ENCODE data around the gene SDCCAG8. TPM values are rescaled to one million over a fixed set of nuclear protein-coding genes. Genes with fewer than 3 reads are reported as not detected.

SDCCAG8 gene
- total RNA-seq, 4 donors from 2014 or later: 30.3 to 131 (median 55.4) TPM

GRCh38 chr1:243440406-243440805 is 184.6 kb downstream of the SDCCAG8 start:
- no peaks in the 10 kb centered on the region for H3K4me1 ChIP-seq
- no peak for DNase-seq
- TF ChIP-seq CTCF (IDR thresholded peaks at IDR 0.05) (no peak), POLR2A (IDR thresholded peaks at IDR 0.05) (no peak)
- no peaks in the 10 kb centered on the region for H3K9me3 ChIP-seq
- no peaks in the 10 kb centered on the region for H3K36me3 ChIP-seq
- no peaks in the 10 kb centered on the region for H3K27me3 ChIP-seq
- no peak overlapping the region for H3K27ac ChIP-seq
- H3K4me3 ChIP-seq: no peak overlapping the region

- Histone ChIP-seq H3K36me3 (no peaks in the 10 kb centered on the region), H3K4me3 (no peak overlapping the region), H3K27me3 (no peaks in the 10 kb centered on the region), H3K27ac (no peak overlapping the region), H3K4me1 (no peaks in the 10 kb centered on the region), H3K9me3 (no peaks in the 10 kb centered on the region)
- DNase-seq: no peak
- TF ChIP-seq CTCF (IDR thresholded peaks at IDR 0.05): no peak
- no peak for TF ChIP-seq POLR2A (IDR thresholded peaks at IDR 0.05)
These were observed 185.8 kb downstream of the SDCCAG8 start for GRCh38 chr1:243441601-243442000.

GRCh38 chr1:243443557-243443956 is 187.7 kb downstream of the SDCCAG8 start:
- TF ChIP-seq POLR2A (IDR thresholded peaks at IDR 0.05) (no peak), CTCF (IDR thresholded peaks at IDR 0.05) (no peak)
- no peak overlapping the region for H3K4me3 ChIP-seq
- H3K27me3 ChIP-seq: no peaks in the 10 kb centered on the region
- no peak for DNase-seq
- H3K4me1 ChIP-seq: no peaks in the 10 kb centered on the region
- no peaks in the 10 kb centered on the region for H3K9me3 ChIP-seq
- no peak overlapping the region for H3K27ac ChIP-seq
- no peaks in the 10 kb centered on the region for H3K36me3 ChIP-seq

- DNase-seq: no peak
- Histone ChIP-seq H3K36me3 (no peaks in the 10 kb centered on the region), H3K4me3 (no peak overlapping the region), H3K27ac (no peak overlapping the region), H3K9me3 (no peaks in the 10 kb centered on the region), H3K4me1 (no peaks in the 10 kb centered on the region), H3K27me3 (no peaks in the 10 kb centered on the region)
- TF ChIP-seq POLR2A (IDR thresholded peaks at IDR 0.05): no peak
- no peak for TF ChIP-seq CTCF (IDR thresholded peaks at IDR 0.05)
These were observed 191.5 kb downstream of the SDCCAG8 start for GRCh38 chr1:243447347-243447746.

GRCh38 chr1:243447844-243448243 is 192.0 kb downstream of the SDCCAG8 start:
- DNase-seq: no peak
- TF ChIP-seq CTCF (IDR thresholded peaks at IDR 0.05) (no peak), POLR2A (IDR thresholded peaks at IDR 0.05) (no peak)
- no peaks in the 10 kb centered on the region for H3K4me1 ChIP-seq

GRCh38 chr1:243449373-243449772 is 193.5 kb downstream of the SDCCAG8 start:
- no peaks in the 10 kb centered on the region for H3K4me1 ChIP-seq
- no peaks in the 10 kb centered on the region for H3K9me3 ChIP-seq
- no peak for DNase-seq
- H3K27me3 ChIP-seq: no peaks in the 10 kb centered on the region
- H3K4me3 ChIP-seq: no peak overlapping the region
- TF ChIP-seq CTCF (IDR thresholded peaks at IDR 0.05) (no peak), POLR2A (IDR thresholded peaks at IDR 0.05) (no peak)
- no peaks in the 10 kb centered on the region for H3K36me3 ChIP-seq
- no peak overlapping the region for H3K27ac ChIP-seq

More at GRCh38 chr1:243447844-243448243, 192.0 kb downstream of the SDCCAG8 start:
- Histone ChIP-seq H3K27me3 (no peaks in the 10 kb centered on the region), H3K36me3 (no peaks in the 10 kb centered on the region), H3K27ac (no peak overlapping the region), H3K4me3 (no peak overlapping the region), H3K9me3 (no peaks in the 10 kb centered on the region)

Measured in Peyer's patch (tissue), 4 donors.